GM19099 (cell line): Measurements from ENCODE around the gene RBM14.
A peak's percentile ranks its signal among the peaks of the same experiment; 100 is the strongest.

ENCODE experiments used
- POLR2A ChIP-seq: IDR thresholded peaks from 3 replicates; pipeline ENCODE4 v1.6.1; 2011; ENCODE audit warnings: low read depth; ENCODE audit not compliant: insufficient read length; ENCODE audit errors: extremely low read depth

Gene RBM14

GRCh38 chr11:66592457-66593302, 23.8 kb upstream of the RBM14 start, which contains the start of the genes CCDC87 and CCS:
CCDC87 (minus strand) TSS chr11:66593063; CDS start chr11:66593015, 48 bp downstream.
CCS (plus strand) TSS chr11:66593185; CDS start chr11:66593262, 77 bp downstream.
- peak; percentile 95 for TF ChIP-seq POLR2A

- no peak for TF ChIP-seq POLR2A
Observed at GRCh38 chr11:66593303-66593635, 23.2 kb upstream of the RBM14 start.

- TF ChIP-seq POLR2A = no peak
Observed at GRCh38 chr11:66593650-66594049, 22.8 kb upstream of the RBM14 start.

DNA sequence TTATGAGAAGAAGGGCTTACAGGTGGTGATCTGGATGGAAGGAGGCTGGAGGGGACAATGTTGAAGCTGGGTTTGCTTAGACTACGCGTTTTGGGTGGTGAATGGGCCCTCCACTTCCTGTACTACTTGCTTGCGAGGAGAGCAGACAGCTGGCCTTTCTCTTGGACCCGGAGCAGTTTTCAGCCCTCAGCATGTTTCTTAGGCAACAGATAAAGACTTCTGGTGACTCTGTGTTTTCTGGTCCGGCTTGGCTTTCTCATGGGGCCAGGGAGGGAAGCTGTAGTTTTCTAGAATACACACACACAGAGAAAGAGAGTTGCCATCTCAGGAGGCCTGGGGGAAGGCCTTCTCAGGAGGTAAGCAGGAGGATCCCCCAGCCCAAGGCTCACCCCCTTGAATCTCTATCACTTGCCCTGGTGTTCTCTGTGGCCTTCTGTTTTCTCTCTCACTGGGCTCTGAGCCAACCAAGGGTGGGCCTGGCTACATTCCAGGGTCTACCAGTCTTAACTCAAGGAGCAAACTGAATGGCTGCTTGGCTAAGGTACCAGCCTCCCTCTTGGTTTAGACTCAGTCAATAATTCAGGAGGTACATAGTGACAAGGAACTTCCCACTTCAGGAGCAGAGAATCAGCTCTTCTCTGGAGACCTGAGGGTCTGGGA, 21.1 kb upstream of the RBM14 start:
- TF ChIP-seq POLR2A = no peak

GRCh38 chr11:66598993-66599392, 17.4 kb upstream of the RBM14 start:
- no peak for TF ChIP-seq POLR2A

- no peak for TF ChIP-seq POLR2A
Observed at GRCh38 chr11:66600219-66600618, 16.2 kb upstream of the RBM14 start.

DNA sequence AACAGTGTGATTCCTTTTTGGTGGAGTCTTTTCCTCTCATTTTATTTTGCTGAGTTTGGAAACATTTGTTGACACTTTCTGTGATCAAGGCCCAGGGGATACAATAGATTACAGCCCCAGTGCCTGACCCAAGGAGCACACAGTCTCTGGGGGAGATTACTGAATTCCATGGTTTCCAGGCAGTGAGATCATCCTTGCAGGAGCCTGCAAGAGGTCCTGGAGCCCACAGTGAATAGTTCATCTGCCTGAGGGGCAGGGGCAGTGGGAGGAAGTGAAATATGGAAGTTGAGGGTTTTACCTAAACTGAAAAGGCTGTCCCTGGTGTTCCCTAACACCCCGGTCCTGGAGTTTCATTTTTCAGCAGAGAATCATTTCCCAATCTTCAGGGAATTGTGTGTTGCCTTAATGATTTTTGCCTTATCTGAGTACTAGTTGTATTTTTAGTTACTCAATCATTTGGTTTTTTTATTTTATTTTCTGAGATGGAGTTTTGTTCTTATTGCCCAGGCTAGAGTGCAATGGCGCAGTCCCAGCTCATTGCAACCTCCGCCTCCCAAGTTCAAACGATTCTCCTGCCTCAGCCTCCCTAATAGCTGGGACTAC, 15.7 kb upstream of the RBM14 start:
- no peak for TF ChIP-seq POLR2A

GRCh38 chr11:66603072-66603471, 13.4 kb upstream of the RBM14 start:
- TF ChIP-seq POLR2A = no peak

- TF ChIP-seq POLR2A = no peak
Observed at GRCh38 chr11:66604155-66604554, 12.3 kb upstream of the RBM14 start.

DNA sequence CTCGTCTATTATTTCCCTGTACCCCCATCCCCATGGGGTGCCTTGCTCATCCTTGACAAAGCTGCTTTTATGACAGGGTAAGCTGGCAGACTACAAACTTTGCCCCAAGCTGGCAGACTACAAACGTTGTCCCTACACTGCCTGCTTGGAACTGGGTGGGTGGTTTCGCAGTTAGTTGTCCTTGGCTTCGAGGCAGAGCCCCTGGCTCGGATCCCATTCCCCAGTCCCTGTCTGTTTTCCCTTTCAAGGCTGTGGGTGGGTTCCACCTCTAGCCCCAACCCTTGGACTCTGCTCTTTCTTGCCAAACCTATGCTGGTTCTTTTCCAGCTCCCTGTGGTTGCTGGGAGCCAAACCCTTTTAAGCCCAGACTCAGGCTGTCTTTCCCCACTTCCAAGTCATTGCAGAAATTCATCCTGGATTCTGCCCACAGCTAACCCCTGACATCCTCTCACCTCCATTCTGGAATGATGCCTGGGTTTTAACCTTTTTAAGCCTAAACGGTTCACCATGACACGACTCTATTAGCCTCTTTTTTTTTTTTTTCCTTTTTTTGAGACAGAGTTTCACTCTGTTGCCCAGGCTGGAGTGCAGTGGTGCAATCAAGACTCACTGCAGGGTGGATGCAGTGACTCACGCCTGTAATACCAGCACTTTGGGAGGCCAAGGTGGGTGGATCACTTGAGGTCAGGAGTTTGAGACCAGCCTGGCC, 9.2 kb upstream of the RBM14 start:
- no peak for TF ChIP-seq POLR2A

GRCh38 chr11:66609721-66610617, 6.5 kb upstream of the RBM14 start:
- TF ChIP-seq POLR2A = no peak

DNA sequence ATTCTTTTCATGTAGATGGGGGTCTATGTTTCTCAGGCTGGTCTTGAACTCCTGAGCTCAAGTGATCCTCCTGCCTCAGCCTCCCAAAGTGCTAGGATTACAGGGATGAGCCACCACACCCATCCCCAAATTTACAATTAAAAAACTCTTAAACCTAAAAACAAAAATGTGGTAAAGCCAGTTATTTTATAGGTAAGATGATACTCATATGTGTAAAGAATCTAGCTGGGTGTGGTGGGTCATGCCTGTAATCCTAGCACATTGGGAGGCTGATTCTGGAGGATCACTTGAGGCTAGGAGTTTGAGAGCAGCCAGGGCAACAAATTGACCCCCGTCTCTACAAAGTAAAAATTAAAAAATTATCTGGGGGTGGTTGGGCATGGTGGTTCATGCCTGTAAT, 4.0 kb upstream of the RBM14 start:
- TF ChIP-seq POLR2A = no peak

DNA sequence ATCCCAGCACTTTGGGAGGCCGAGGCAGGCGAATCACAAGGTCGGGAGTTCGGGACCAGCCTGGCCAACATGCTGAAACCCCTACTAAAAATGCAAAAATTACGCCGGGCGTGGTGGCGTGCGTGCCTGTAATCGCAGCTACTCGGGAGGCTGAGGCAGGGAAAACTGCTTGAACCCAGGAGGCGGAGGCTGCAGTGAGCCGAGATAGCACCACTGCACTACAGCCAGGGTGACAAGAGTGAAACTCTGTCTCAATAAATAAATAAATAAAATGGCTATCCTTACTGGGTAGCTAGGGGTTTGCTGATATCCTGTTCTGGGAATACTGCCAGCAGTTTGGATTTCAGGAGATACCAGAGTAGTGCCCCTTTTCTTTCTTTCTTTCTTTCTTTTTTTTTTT, 2.4 kb upstream of the RBM14 start:
- TF ChIP-seq POLR2A = no peak

GRCh38 chr11:66617155-66617834, 865 bp downstream of the RBM14 start:
- TF ChIP-seq POLR2A = no peak

DNA sequence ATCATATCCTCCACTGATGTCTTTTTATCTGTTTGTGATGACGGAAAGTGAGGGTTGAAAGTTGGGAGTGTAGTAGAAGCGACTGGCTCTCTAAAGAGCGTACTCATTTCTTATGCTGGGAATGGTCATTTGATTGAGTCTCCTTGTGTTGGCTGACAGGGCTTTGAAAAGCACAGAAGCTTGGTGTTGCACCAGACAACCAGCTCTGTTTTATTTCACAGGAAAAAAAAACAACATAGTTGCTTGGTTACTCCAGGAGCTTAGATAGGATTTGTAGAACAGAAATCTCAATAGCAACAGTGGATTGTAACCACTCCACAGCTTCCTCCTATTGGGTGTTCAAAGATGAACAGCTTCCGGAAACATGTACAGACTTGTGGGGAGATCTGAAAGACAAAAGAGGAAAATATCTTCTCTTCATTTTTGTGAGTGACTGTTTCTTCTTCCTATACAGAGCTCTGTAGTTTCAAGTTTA, 2.7 kb downstream of the RBM14 start:
- no peak for TF ChIP-seq POLR2A
